HG03045 (cell line): ENCODE data around the gene DHRS9.

Experiments
- ATAC-seq: cut with Tn5 transposase; IDR thresholded peaks from one replicate; pipeline ENCODE4 v1.9.1; 2021; ENCODE audit warnings: mild to moderate bottlenecking, moderate library complexity; ENCODE audit not compliant: unreplicated experiment

The DHRS9 gene

GRCh38 chr2:169065422-169065821, 3.9 kb upstream of the DHRS9 start:
- ATAC-seq: no peak

GRCh38 chr2:169065864-169066517, 3.4 kb upstream of the DHRS9 start:
- no peak for ATAC-seq

GRCh38 chr2:169066897-169067296, 2.5 kb upstream of the DHRS9 start:
- ATAC-seq: no peak

GRCh38 chr2:169069833-169070232, 470 bp downstream of the DHRS9 start:
- ATAC-seq: no peak

GRCh38 chr2:169071455-169071854, 2.1 kb downstream of the DHRS9 start:
- ATAC-seq: no peak

GRCh38 chr2:169072163-169072925, 3.0 kb downstream of the DHRS9 start:
- no peak for ATAC-seq

GRCh38 chr2:169073211-169073962, 4.0 kb downstream of the DHRS9 start:
- ATAC-seq: no peak

- peak; percentile 46 for ATAC-seq
Measured at GRCh38 chr2:169073963-169074751, 4.8 kb downstream of the DHRS9 start.

- no peak for ATAC-seq
Measured at GRCh38 chr2:169077674-169078240, 8.4 kb downstream of the DHRS9 start.

- peak; percentile 87 for ATAC-seq
Measured at GRCh38 chr2:169080250-169081069, 11.1 kb downstream of the DHRS9 start.

GRCh38 chr2:169081551-169081950, 12.2 kb downstream of the DHRS9 start:
- ATAC-seq: no peak

GRCh38 chr2:169082995-169083394, 13.6 kb downstream of the DHRS9 start:
- peak; percentile 63 for ATAC-seq

- ATAC-seq: no peak
Measured at GRCh38 chr2:169086893-169087467, 17.6 kb downstream of the DHRS9 start.

GRCh38 chr2:169087757-169088379, 18.5 kb downstream of the DHRS9 start:
- ATAC-seq: no peak

- ATAC-seq: no peak
Measured at GRCh38 chr2:169089182-169089581, 19.8 kb downstream of the DHRS9 start.

GRCh38 chr2:169090133-169090820, 20.9 kb downstream of the DHRS9 start:
- no peak for ATAC-seq

- no peak for ATAC-seq
Measured at GRCh38 chr2:169091256-169091655, 21.9 kb downstream of the DHRS9 start.

GRCh38 chr2:169091761-169092519, 22.6 kb downstream of the DHRS9 start:
- no peak for ATAC-seq
